HG03039 (cell line): ENCODE results near the gene ZNF428.

Source experiments
- ATAC-seq: cut with Tn5 transposase; IDR thresholded peaks from one replicate; pipeline ENCODE4 v1.9.1; 2021; ENCODE audit warnings: mild to moderate bottlenecking, moderate library complexity; ENCODE audit not compliant: unreplicated experiment

ZNF428 gene

DNA sequence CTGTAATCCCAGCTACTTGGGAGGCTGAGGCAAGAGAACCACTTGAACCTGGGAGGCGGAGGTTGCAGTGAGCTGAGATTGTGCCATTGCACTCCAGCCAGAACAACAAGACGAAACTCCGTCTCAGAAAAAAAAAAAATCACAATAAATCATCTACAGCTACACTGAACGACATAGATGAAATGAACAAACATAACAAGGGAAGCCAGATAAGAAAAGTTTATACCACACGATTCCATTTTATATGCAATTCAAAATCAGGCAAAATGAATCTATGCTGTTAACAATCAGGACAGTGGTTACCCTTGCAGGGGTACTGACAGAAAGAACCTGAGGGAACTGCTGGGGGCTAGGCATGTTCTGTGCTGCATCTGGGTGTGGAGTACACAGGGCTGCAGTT is 49.8 kb downstream of the ZNF428 start:
- no peak for ATAC-seq

DNA sequence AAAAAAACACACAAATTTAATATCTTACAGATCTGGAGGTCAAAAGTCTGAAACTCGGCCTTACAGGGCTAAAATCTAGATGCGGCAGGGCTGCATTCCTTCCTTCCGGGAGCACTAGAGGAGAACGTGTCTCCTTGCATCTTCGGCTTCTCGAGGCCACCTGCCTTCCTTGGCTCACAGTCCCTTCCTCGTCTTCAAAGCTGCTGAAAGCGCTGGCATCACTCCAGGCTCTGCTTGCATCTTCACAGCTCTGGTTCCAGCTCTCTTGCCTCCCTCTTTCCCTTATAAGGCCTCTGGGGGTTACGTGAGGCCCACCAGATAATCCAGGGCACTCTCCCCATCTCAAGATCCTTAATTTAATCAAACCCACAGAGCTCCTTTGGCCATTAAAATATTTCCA is 54.6 kb downstream of the ZNF428 start:
- ATAC-seq, result no peak

DNA sequence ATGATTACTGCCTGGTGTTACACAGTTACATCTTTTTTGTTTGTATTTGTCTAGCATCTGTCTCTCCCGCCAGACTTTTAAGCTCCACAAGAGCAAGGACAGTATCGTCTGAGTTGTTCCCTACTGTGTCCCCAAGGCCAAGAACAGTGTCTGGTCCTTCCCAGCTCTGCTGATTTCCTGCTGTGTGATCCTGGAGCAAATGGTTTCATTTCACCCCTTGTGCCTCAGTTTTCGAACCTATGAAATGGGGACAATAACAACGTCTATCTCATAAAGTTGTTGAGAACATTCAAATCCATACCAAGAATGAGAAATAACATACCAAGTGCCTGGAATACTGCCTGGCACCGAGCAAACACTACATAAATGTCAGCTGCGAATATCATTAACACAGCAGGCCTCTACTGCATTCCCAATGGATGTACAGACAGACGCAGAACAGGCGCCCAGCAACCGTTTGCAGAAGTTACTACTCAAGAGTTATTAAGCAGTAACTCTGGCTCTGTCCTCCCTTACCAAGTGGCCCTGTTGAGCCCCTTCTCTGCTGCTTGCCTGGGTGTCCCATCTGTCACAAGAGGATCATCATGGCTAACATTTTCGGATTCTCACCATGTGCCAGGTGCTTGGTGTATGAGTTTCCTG is 55.5 kb downstream of the ZNF428 start:
- ATAC-seq, result no peak

DNA sequence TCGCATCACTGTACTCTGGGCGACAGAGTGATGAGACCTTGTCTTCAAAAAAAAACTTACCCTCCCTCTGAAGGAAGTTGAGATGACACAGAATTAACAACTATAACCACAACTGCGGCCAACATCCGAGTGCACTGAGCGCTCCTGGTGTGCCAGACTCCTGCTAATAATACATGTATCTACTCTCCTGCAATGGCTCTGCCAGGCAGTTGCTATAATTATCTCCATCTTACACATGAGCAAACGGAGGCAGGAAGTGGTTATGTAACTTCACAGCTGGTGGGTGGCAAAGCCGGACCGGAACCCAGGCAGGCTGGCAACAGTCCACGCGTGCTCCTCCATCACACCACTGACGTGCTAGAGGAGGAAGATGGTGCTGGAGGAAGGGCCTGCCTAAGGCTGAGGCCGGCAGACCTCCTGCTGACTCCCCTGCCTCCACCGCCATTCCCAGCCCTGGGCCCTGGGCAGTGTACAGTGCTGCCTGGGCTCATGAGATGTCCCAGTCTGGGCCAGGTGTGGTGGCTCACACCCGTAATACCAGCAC is 56.7 kb downstream of the ZNF428 start:
- no peak for ATAC-seq

DNA sequence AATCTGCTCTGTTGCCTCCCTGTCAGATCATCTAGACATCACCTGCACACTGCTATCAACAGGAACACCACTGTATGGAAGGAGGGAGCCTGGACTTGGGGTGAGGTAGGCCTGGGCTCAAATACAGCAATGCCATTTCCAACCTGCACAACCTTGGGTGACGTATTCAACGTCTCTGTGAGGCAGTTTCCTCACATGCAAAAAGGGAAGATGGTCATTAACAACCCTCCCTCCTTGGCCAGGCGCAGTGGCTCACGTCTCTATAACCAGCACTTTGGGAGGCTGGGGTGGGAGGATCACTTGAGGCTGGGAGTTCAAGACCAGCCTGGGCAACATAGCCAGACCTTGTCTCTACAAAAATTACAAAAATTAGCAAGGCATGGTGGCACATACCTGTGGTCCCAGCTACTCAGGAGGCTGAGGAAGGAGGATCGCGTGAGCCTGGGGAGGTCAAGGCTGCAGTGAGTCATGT is 57.2 kb downstream of the ZNF428 start:
- ATAC-seq, result no peak

DNA sequence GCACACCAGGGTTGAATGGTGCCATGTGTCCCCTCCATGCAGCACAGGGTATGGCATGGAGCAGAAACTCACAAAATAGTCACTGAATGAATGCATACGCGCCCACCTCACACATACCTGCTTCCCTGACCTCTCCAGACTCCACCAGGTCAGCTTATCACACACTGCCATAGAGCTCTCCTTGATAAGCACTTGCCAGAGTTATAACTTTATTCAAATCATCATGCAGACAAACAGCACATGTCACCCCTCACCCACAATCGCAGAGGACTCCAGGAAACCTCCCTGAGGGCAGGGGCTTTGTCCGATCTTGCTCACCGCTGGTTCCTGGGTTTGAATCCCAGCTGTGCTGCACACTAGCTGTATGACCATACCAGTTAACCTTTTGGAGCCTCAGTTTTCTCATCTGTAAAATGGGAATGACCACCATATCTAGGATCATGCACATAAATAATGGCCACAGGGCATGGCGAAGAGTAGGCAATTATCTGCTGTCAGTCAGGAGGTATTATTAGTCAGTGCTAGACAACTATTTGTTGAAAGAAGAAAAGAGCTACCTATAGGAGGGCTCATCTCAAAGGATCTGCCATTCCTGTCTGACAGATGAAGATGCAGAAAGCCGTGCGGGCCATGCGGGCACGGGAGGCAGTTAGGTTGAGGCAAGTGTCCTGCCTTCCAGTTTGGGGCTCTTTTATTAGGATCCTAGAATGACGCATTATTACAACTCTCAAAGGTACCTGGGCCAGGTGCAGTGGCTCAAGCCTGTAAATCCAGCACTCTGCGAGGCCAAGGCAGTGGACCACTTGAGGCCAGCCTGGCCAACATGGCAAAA is 58.1 kb downstream of the ZNF428 start:
- no peak for ATAC-seq

DNA sequence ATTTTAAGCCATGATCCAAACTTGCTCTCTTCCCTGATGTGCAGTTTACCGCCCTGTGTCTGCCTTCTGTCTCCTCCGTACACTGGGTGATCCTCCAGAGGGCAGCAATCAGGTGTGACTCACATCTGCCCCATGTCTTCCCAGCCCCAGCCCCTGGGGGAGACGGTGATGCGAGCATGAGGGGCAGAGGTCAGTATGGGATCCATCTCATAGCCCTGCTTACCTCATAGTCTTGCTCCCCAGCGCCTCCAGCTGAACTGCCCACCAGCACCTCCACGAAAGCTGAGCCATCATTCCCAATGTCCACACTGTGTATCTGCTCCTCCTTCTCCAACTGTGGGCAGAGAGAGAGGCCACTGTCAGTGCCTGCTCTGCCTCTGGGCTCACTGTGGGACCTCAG is 58.7 kb downstream of the ZNF428 start:
- no peak for ATAC-seq
